Endometrial microvascular endothelial cells (primary cell): ENCODE results near the gene THY1. TPM values are rescaled to one million over a fixed set of nuclear protein-coding genes. Genes with fewer than 3 reads are reported as not detected.
"Not testable (repeated sequence)": the region's sequence is repeated elsewhere in the genome, so short reads cannot be mapped to it uniquely, and the experiment has no call there.

ENCODE experiments used
- in situ Hi-C: cut with HindIII; loops from 2 replicates; pipeline ENCODE4 v1.10.0; 2017; ENCODE audit warnings: low sequenced_read_pairs, low pct_unique_long_range_greater_than_20kb; ENCODE audit errors: inconsistent ontology term
- total RNA-seq: library from RNA; depleted of rRNA; stranded (reverse); fragments of >200 nt; gene quantifications from one replicate; pipeline ENCODE4 v1.2.3, GENCODE V29; 2015; ENCODE audit errors: inconsistent ontology term

THY1 gene
- total RNA-seq, result 9.6 TPM

- in situ Hi-C loops, result no loop called here
Measured at GRCh38 chr11:119422809-119423508, at the start of gene THY1. Gene THY1 (minus strand): TSS chr11:119423172. CDS start chr11:119420905, 2,267 bp downstream.

- in situ Hi-C loops, result no loop called here
Measured at GRCh38 chr11:119472186-119472855, 49.3 kb upstream of the THY1 start.

GRCh38 chr11:119471329-119471728 is 48.4 kb upstream of the THY1 start:
- in situ Hi-C loops, result no loop called here

- in situ Hi-C loops, result no loop called here
Measured at GRCh38 chr11:119470317-119471291, 47.6 kb upstream of the THY1 start.

GRCh38 chr11:119469506-119469905 is 46.5 kb upstream of the THY1 start:
- in situ Hi-C loops, result no loop called here

- in situ Hi-C loops, result no loop called here
Measured at GRCh38 chr11:119468511-119468910, 45.5 kb upstream of the THY1 start.

- in situ Hi-C loops, result no loop called here
Measured at GRCh38 chr11:119461229-119461963, 38.4 kb upstream of the THY1 start.

GRCh38 chr11:119460582-119460981 is 37.6 kb upstream of the THY1 start:
- in situ Hi-C loops, result no loop called here

GRCh38 chr11:119460097-119460496 is 37.1 kb upstream of the THY1 start:
- in situ Hi-C loops, result no loop called here

GRCh38 chr11:119459293-119459976 is 36.5 kb upstream of the THY1 start:
- in situ Hi-C loops, result no loop called here

- in situ Hi-C loops, result not testable (repeated sequence)
Measured at GRCh38 chr11:119455708-119456107, 32.7 kb upstream of the THY1 start.

- in situ Hi-C loops, result not testable (repeated sequence)
Measured at GRCh38 chr11:119455241-119455640, 32.3 kb upstream of the THY1 start.

- in situ Hi-C loops, result no loop called here
Measured at GRCh38 chr11:119453881-119454280, 30.9 kb upstream of the THY1 start.

GRCh38 chr11:119450590-119451326 is 27.8 kb upstream of the THY1 start:
- in situ Hi-C loops, result no loop called here

- in situ Hi-C loops, result no loop called here
Measured at GRCh38 chr11:119449498-119449897, 26.5 kb upstream of the THY1 start.

- in situ Hi-C loops, result no loop called here
Measured at GRCh38 chr11:119448380-119448779, 25.4 kb upstream of the THY1 start.

GRCh38 chr11:119447664-119448242 is 24.8 kb upstream of the THY1 start:
- in situ Hi-C loops, result no loop called here
